Left lung (tissue), 10 donors: ENCODE data around the gene ABHD16A. TPM values are rescaled to one million over a fixed set of nuclear protein-coding genes. Genes with fewer than 3 reads are reported as not detected.

Experiments
- ATAC-seq: fragments of 200-7000 bp; cut with Tn5 transposase; one replicate; pipeline ENCODE4 v1.9.1; 2020; ENCODE audit warnings: moderate library complexity
- DNase-seq, 4 donors: peaks; one replicate each; pipeline ENCODE4 v3.0.0-alpha.2; 2013 to 2020
- H3K27ac ChIP-seq, 2 donors: fragments of 200-600 bp; sonication (generic) in 1 of 2; one replicate each; pipeline versions ENCODE4 v1.5.0 to v1.8.0; 2020 to 2021
- H3K27me3 ChIP-seq, 2 donors: fragments of 200-600 bp; sonication (generic) in 1 of 2; one replicate each; pipeline versions ENCODE4 v1.5.0 to v1.8.0; 2020 to 2021
- H3K36me3 ChIP-seq, 2 donors: fragments of 200-600 bp; sonication (generic) in 1 of 2; one replicate each; pipeline versions ENCODE4 v1.5.0 to v1.8.0; 2020 to 2021
- H3K4me1 ChIP-seq, 2 donors: fragments of 200-600 bp; one replicate each; pipeline ENCODE4 v1.8.0; 2021
- H3K4me3 ChIP-seq, 2 donors: fragments of 200-600 bp; sonication (generic) in 1 of 2; one replicate each; pipeline versions ENCODE4 v1.5.0 to v1.8.0; 2020 to 2021; ENCODE audit warnings: mild to moderate bottlenecking in 1 of 2
- H3K9me3 ChIP-seq, 2 donors: fragments of 200-600 bp; sonication (generic) in 1 of 2; one replicate each; pipeline versions ENCODE4 v1.5.0 to v1.8.0; 2020 to 2021
- CTCF ChIP-seq, 2 donors: fragments of 200-600 bp; sonication (generic) in 1 of 2; IDR thresholded peaks; one replicate each; pipeline versions ENCODE4 v1.5.0 to v1.8.0; 2021; ENCODE audit warnings: antibody characterized with exemption in 2 of 2
- intact Hi-C, 2 donors: fragments of 100-400 bp; cut with DNase I; formaldehyde crosslinking; loops; one replicate each; pipeline versions ENCODE4 v1.11.2 to v1.14.2; 2022
- microRNA-seq, 2 donors: library from miRNA; unstranded; fragments of <30 nt; microRNA quantifications; one replicate each; pipeline ENCODE4, GENCODE V29; 2019
- polyA plus RNA-seq, 6 donors: library from polyadenylated mRNA; unstranded; fragments of 120-200 nt; gene quantifications; one replicate each; pipeline ENCODE4 v1.2.1, GENCODE V29; 2013; ENCODE audit not compliant: insufficient read length in 6 of 6
- total RNA-seq, 2 donors: library from RNA; stranded (reverse); fragmentation: NEBNext Ultra II Directional; extraction: Animal tissue kit (Norgen Biotek cat#: 25700); gene quantifications; one replicate each; pipeline ENCODE4 v1.2.1, GENCODE V29; 2021
- donor health status: DM: no; HTN: yes; CAD: no.
- donor health status: DM: no; HTN: no; CAD: no.

The ABHD16A gene
- total and polyA plus RNA-seq, 8 donors, result 53.6 to 63.9 (median 58.1) TPM

- no peak overlapping the region for H3K4me3 ChIP-seq
- H3K9me3 ChIP-seq, result no peaks in the 10 kb centered on the region
- H3K4me1 ChIP-seq, result no peaks in the 10 kb centered on the region
- no peak for TF ChIP-seq CTCF (IDR thresholded peaks at IDR 0.05)
- DNase-seq, result no peak
- intact Hi-C loops, result no loop called here
- H3K27me3 ChIP-seq, result no peaks in the 10 kb centered on the region
- H3K36me3 ChIP-seq, result peaks cover 0 to 100% of the 10 kb centered on the region in 2 donors
- no peak for ATAC-seq
- no peak overlapping the region for H3K27ac ChIP-seq
Measured at GRCh38 chr6:31639043-31639442, 64.1 kb downstream of the ABHD16A start.

Small RNAs within 50 kb of the gene (microRNA-seq; reads per million reads assigned to microRNA genes)
- 0.68 to 1.7 reads per million in 2 donors for gene MIR4646

Other genes starting within 250 kb of the ABHD16A start
Only the 30 nearest of the 39 such genes appear.
- gene ATP6V1G2, start 156.7 kb downstream of the ABHD16A start, total RNA-seq, result 1 to 10 TPM; 1.0 to 1.6 TPM
- gene ATP6V1G2, start 156.7 kb downstream of the ABHD16A start, polyA plus RNA-seq, result 1 to 10 TPM; 2.8 to 6.3 (median 3.4) TPM
- 10 to 100 TPM; 15.0 to 17.2 TPM for gene NFKBIL1, start 155.7 kb downstream of the ABHD16A start, total RNA-seq
- gene NFKBIL1, start 155.7 kb downstream of the ABHD16A start, polyA plus RNA-seq, result 10 to 100 TPM; 18.5 to 25.4 (median 19.0) TPM
- gene LTA, start 131.0 kb downstream of the ABHD16A start, total RNA-seq, result under 1 TPM; 0.17 to 0.65 TPM
- under 1 TPM; 0.33 to 0.48 (median 0.39) TPM for gene LTA, start 131.0 kb downstream of the ABHD16A start, polyA plus RNA-seq
- 10 to 100 TPM in 1 of 2 donors, under 1 TPM in 1; 0.29 to 10.4 TPM for gene TNF, start 127.8 kb downstream of the ABHD16A start, total RNA-seq
- gene TNF, start 127.8 kb downstream of the ABHD16A start, polyA plus RNA-seq, result under 1 TPM in 5 of 6 donors, not detected in 1; 0.19 to 0.63 (median 0.26) TPM
- 10 to 100 TPM; 10.3 to 13.7 TPM for gene LTB, start 120.9 kb downstream of the ABHD16A start, total RNA-seq
- 1 to 10 TPM; 1.5 to 3.8 (median 2.8) TPM for gene LTB, start 120.9 kb downstream of the ABHD16A start, polyA plus RNA-seq
- gene LST1, start 117.0 kb downstream of the ABHD16A start, total RNA-seq, result 10 to 100 TPM; 32.7 to 95.1 TPM
- gene LST1, start 117.0 kb downstream of the ABHD16A start, polyA plus RNA-seq, result 1 to 10 TPM; 4.4 to 8.3 (median 7.2) TPM
- 1 to 10 TPM in 1 of 2 donors, under 1 TPM in 1; 0.67 to 1.5 TPM for gene NCR3, start 110.3 kb downstream of the ABHD16A start, total RNA-seq
- gene NCR3, start 110.3 kb downstream of the ABHD16A start, polyA plus RNA-seq, result under 1 TPM in 4 of 6 donors, not detected in 2; 0.26 to 0.89 (median 0.45) TPM
- 10 to 100 TPM; 38.5 to 96.4 TPM for gene AIF1, start 88.1 kb downstream of the ABHD16A start, total RNA-seq
- gene AIF1, start 88.1 kb downstream of the ABHD16A start, polyA plus RNA-seq, result 10 to 100 TPM; 17.9 to 25.4 (median 20.5) TPM
- 100 to 1,000 TPM; 130 to 151 TPM for gene PRRC2A, start 82.6 kb downstream of the ABHD16A start, total RNA-seq
- 100 to 1,000 TPM; 150 to 201 (median 176) TPM for gene PRRC2A, start 82.6 kb downstream of the ABHD16A start, polyA plus RNA-seq
- 100 to 1,000 TPM; 243 to 278 TPM for gene BAG6, start 50.7 kb downstream of the ABHD16A start, total RNA-seq
- 100 to 1,000 TPM; 211 to 252 (median 226) TPM for gene BAG6, start 50.7 kb downstream of the ABHD16A start, polyA plus RNA-seq
- 1 to 10 TPM; 1.0 to 1.5 TPM for gene APOM, start 47.4 kb downstream of the ABHD16A start, total RNA-seq
- 1 to 10 TPM; 4.6 to 8.0 (median 6.4) TPM for gene APOM, start 47.4 kb downstream of the ABHD16A start, polyA plus RNA-seq
- 10 to 100 TPM; 21.9 to 23.8 TPM for gene C6orf47, start 42.5 kb downstream of the ABHD16A start, total RNA-seq
- 10 to 100 TPM; 15.3 to 19.8 (median 17.4) TPM for gene C6orf47, start 42.5 kb downstream of the ABHD16A start, polyA plus RNA-seq
- gene GPANK1, start 38.3 kb downstream of the ABHD16A start, total RNA-seq, result 10 to 100 TPM; 10.3 to 13.2 TPM
- 10 to 100 TPM; 18.0 to 22.8 (median 22.2) TPM for gene GPANK1, start 38.3 kb downstream of the ABHD16A start, polyA plus RNA-seq
- gene CSNK2B, start 37.2 kb downstream of the ABHD16A start, total RNA-seq, result 100 to 1,000 TPM in 1 of 2 donors, 10 to 100 TPM in 1; 96.6 to 128 TPM
- 100 to 1,000 TPM; 189 to 210 (median 196) TPM for gene CSNK2B, start 37.2 kb downstream of the ABHD16A start, polyA plus RNA-seq
- gene LY6G5B, start 33.3 kb downstream of the ABHD16A start, total RNA-seq, result 10 to 100 TPM in 1 of 2 donors, 1 to 10 TPM in 1; 6.9 to 13.6 TPM
- gene LY6G5B, start 33.3 kb downstream of the ABHD16A start, polyA plus RNA-seq, result 10 to 100 TPM; 25.2 to 41.0 (median 35.8) TPM
- 1 to 10 TPM; 3.1 to 5.9 TPM for gene LY6G5C, start 22.3 kb downstream of the ABHD16A start, total RNA-seq
- 1 to 10 TPM; 2.9 to 6.3 (median 3.7) TPM for gene LY6G5C, start 22.3 kb downstream of the ABHD16A start, polyA plus RNA-seq
- 1 to 10 TPM in 1 of 2 donors, not detected in 1; 1.4 TPM for gene LY6G6F, start 3.5 kb upstream of the ABHD16A start, total RNA-seq
- gene LY6G6F, start 3.5 kb upstream of the ABHD16A start, polyA plus RNA-seq, result 1 to 10 TPM in 4 of 6 donors, under 1 TPM in 2; 0.53 to 1.8 (median 1.2) TPM
- gene LY6G6D, start 12.0 kb upstream of the ABHD16A start, total RNA-seq, result not detected
- under 1 TPM in 1 of 6 donors, not detected in 5; 0.57 TPM for gene LY6G6D, start 12.0 kb upstream of the ABHD16A start, polyA plus RNA-seq
- gene LY6G6C, start 18.4 kb upstream of the ABHD16A start, total RNA-seq, result not detected
- gene LY6G6C, start 18.4 kb upstream of the ABHD16A start, polyA plus RNA-seq, result under 1 TPM; 0.17 to 0.75 (median 0.43) TPM
- gene MPIG6B, start 20.0 kb upstream of the ABHD16A start, total RNA-seq, result 1 to 10 TPM; 1.2 to 1.9 TPM
- 1 to 10 TPM; 2.8 to 3.5 (median 3.0) TPM for gene MPIG6B, start 20.0 kb upstream of the ABHD16A start, polyA plus RNA-seq
- gene DDAH2, start 26.0 kb upstream of the ABHD16A start, total RNA-seq, result 10 to 100 TPM; 70.2 to 77.3 TPM
- gene DDAH2, start 26.0 kb upstream of the ABHD16A start, polyA plus RNA-seq, result 100 to 1,000 TPM; 139 to 199 (median 175) TPM
- 100 to 1,000 TPM; 283 to 465 TPM for gene CLIC1, start 33.2 kb upstream of the ABHD16A start, total RNA-seq
- 100 to 1,000 TPM; 226 to 279 (median 261) TPM for gene CLIC1, start 33.2 kb upstream of the ABHD16A start, polyA plus RNA-seq
- 10 to 100 TPM in 1 of 2 donors, 1 to 10 TPM in 1; 9.7 to 20.0 TPM for gene MSH5, start 36.7 kb upstream of the ABHD16A start, total RNA-seq
- 10 to 100 TPM; 34.4 to 49.8 (median 39.1) TPM for gene MSH5, start 36.7 kb upstream of the ABHD16A start, polyA plus RNA-seq
- 1 to 10 TPM; 1.3 to 3.9 TPM for gene SAPCD1, start 59.3 kb upstream of the ABHD16A start, total RNA-seq
- gene SAPCD1, start 59.3 kb upstream of the ABHD16A start, polyA plus RNA-seq, result 10 to 100 TPM in 2 of 6 donors, 1 to 10 TPM in 4; 6.5 to 11.1 (median 8.2) TPM
- 1 to 10 TPM; 4.6 to 5.0 TPM for gene VWA7, start 74.0 kb upstream of the ABHD16A start, total RNA-seq
- gene VWA7, start 74.0 kb upstream of the ABHD16A start, polyA plus RNA-seq, result 1 to 10 TPM; 1.4 to 3.8 (median 2.2) TPM
- gene VARS1, start 92.4 kb upstream of the ABHD16A start, total RNA-seq, result 100 to 1,000 TPM in 1 of 2 donors, 10 to 100 TPM in 1; 43.6 to 103 TPM
- 10 to 100 TPM; 38.4 to 61.7 (median 46.6) TPM for gene VARS1, start 92.4 kb upstream of the ABHD16A start, polyA plus RNA-seq
- gene LSM2, start 103.6 kb upstream of the ABHD16A start, total RNA-seq, result 10 to 100 TPM; 38.7 to 51.5 TPM
- gene LSM2, start 103.6 kb upstream of the ABHD16A start, polyA plus RNA-seq, result 10 to 100 TPM; 79.4 to 88.5 (median 83.6) TPM
- 1 to 10 TPM in 1 of 2 donors, under 1 TPM in 1; 0.99 to 1.2 TPM for gene HSPA1L, start 112.0 kb upstream of the ABHD16A start, total RNA-seq
- 1 to 10 TPM; 2.8 to 4.4 (median 3.4) TPM for gene HSPA1L, start 112.0 kb upstream of the ABHD16A start, polyA plus RNA-seq
- gene HSPA1A, start 112.2 kb upstream of the ABHD16A start, total RNA-seq, result 100 to 1,000 TPM; 155 to 205 TPM
- 100 to 1,000 TPM in 2 of 6 donors, 10 to 100 TPM in 4; 64.3 to 124 (median 78.3) TPM for gene HSPA1A, start 112.2 kb upstream of the ABHD16A start, polyA plus RNA-seq
- 100 to 1,000 TPM; 104 to 180 TPM for gene HSPA1B, start 124.4 kb upstream of the ABHD16A start, total RNA-seq
- gene HSPA1B, start 124.4 kb upstream of the ABHD16A start, polyA plus RNA-seq, result 100 to 1,000 TPM in 2 of 6 donors, 10 to 100 TPM in 4; 66.6 to 125 (median 89.1) TPM